Neural progenitor cell (in vitro differentiated cells): ENCODE data around the gene USP15.

Experiments
- EZH2 ChIP-seq: fragments of 200-600 bp; sonication (generic); IDR thresholded peaks from 2 replicates; pipeline ENCODE4 v1.6.1; 2017; ENCODE audit warnings: antibody characterized with exemption, mild to moderate bottlenecking, moderate library complexity
- EZH2phosphoT487 ChIP-seq: fragments of 200-600 bp; sonication (generic); IDR thresholded peaks from 2 replicates; pipeline ENCODE4 v1.6.1; 2017; ENCODE audit warnings: antibody characterized with exemption
- TF ChIP-seq, protein P1 (sequence below): fragments of 200-600 bp; sonication (generic); IDR thresholded peaks from 2 replicates; pipeline ENCODE4 v1.5.1; 2017; ENCODE audit warnings: antibody characterized with exemption, mild to moderate bottlenecking

- TF ChIP-seq, protein P1, sequence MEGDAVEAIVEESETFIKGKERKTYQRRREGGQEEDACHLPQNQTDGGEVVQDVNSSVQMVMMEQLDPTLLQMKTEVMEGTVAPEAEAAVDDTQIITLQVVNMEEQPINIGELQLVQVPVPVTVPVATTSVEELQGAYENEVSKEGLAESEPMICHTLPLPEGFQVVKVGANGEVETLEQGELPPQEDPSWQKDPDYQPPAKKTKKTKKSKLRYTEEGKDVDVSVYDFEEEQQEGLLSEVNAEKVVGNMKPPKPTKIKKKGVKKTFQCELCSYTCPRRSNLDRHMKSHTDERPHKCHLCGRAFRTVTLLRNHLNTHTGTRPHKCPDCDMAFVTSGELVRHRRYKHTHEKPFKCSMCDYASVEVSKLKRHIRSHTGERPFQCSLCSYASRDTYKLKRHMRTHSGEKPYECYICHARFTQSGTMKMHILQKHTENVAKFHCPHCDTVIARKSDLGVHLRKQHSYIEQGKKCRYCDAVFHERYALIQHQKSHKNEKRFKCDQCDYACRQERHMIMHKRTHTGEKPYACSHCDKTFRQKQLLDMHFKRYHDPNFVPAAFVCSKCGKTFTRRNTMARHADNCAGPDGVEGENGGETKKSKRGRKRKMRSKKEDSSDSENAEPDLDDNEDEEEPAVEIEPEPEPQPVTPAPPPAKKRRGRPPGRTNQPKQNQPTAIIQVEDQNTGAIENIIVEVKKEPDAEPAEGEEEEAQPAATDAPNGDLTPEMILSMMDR, result no peak
- no peak for TF ChIP-seq EZH2
- no peak for TF ChIP-seq EZH2phosphoT487
These were observed 103.3 kb downstream of the USP15 start for GRCh38 chr12:62363506-62363905.
